GM04503 (cell line): ENCODE measurements around the gene DAG1.

Experiments
- DNase-seq: peaks from one replicate; pipeline ENCODE4 v3.0.0-alpha.2; 2012; ENCODE audit warnings: low read depth

The DAG1 gene

DNA sequence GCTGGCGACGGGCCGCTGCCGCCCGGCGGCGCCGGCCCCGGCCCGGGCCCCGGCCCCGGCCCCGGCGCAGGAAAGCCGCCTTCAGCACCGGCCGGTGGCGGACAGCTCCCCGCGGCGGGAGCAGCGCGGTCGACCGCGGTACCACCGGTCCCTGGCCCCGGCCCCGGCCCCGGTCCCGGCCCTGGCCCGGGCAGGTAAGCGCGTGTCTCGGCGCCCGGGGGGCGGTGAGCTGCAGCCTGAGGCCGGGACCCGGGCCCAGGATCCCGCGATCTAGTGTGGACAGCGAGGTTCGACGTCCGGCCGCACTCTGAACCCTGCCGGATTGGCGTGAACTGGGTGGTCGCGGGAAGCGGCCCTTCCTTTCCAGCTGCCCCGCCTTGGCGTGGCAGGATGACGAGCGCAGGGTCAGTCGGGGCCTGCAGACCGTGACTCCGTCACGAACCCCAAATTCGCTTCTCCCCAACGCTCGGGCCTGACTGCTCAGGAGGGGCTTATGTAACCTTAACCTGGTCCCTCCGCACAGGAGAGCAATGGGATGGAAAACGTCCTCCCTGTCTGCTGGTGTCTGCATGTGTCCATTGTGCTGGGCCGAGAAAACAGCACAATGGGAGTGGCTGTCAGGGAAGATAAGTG, 84.7 kb downstream of the DAG1 start:
- no peak for DNase-seq

DNA sequence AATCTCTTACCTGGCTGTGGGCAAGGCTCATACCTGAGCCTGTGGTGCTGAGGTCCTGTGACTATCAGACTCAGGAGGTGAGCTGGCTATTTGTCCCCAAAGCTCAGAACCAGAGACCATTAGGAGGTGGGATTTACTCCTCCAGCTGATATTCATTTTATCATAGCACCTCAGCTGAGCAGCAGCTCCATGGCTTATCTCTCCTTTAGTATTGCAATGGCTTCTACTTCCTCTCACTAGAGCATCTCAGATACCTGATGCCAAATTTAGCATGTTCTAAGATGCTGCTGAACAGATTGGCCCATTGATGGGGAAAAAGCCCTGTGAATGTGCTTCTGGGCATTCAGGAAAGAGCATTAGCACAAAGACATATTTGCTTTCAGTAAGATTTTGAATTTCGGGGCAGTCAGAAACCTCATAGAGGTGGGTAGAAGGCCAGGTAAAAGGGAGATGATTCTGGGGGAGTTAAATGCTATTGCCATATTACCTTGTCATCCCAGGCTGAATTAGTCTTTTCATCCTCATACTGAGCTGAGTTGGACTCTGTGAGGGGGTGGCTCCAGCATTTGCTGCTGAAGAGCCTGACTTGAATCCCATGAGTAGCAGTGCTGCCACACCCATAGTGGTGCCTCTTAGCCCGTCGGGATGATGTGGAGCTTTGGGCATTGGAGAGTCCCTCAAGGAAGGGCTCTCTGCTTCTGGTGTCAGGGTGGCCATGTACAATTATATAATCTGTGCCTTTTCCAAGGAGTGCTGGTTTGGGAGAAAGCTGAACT, 86.6 kb downstream of the DAG1 start:
- DNase-seq, result no peak

DNA sequence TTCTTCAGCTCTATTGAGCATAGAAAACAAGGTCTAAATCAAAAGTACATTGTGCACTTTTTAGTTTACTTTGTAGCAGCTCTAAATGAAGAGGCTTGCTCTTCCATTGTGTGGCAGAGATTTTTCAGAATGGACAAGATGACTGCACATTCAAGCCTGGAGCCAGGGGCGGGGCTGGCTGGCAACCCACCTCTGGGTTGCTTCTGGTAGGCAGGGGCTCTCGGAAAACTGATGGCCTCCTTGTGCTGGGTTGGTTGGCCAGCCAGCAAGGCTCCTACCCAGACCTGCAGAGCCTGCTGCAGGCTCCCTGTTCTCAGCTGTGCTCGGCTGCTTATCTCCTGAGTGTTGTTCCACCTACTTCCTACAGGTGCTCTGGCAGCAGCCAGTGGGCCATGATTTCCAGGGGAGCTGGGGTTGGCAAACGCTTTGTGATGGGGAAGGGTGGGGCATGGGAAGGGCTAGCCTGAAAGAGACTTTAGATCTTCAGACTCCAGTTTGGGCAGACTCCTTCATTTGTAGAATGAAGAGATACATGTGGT, 93.0 kb downstream of the DAG1 start:
- DNase-seq, result no peak

DNA sequence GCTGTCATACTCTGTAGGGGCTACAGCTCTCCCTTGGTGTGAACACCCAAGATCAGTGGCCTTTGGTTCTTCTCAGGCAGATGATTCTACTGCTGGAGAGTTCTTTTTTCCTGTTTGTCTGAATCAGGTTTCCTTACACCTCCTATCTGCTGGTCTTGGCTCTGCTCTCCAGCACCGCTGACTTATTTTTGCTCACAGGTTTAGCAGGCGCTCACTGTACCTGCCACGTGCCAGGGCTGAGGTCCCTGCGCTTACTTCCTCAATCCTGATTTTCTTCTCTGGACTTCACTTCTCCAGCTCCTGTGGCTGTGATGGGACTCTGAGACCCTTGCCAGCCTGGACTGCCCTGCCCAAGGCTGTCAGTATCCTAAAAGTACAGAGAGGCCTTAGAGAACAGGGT, 93.7 kb downstream of the DAG1 start:
- no peak for DNase-seq

DNA sequence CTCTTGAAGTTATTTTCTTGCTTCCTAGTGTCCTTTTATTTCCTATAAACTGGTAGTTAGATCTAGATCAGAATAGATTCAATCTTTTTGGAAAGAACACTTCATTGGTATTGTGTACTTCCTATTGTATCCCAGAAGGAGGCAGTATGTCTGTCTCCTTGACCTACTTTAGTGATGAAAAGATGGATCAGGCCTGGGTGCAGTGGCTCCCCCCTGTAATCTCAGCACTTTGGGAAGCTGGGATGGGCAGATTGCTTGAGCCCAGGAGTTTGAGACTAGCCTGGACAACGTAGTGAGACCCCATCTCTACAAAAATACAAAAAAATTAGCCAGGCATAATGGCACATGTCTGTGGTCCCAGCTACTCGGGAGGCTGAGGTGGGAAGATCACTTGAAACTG, 96.2 kb downstream of the DAG1 start:
- no peak for DNase-seq

DNA sequence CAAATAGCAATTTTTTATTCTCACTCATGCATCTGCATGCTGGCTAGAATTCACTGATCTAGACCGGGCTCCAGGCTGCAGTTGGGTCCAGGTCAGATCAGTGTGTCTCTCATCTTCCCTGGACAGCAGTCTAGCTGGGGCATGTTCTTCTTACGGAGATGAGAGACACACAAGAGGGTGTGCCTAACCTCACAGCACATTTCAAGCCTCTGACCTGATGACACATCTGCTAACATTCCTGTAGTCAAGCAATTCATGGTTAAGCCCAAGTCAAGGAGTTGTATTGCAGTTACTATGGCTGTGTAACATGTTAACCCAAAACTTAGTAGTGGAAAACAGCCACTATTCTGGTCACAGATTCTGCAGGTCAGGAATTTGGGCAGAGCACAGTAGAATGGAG, 97.3 kb downstream of the DAG1 start:
- no peak for DNase-seq

DNA sequence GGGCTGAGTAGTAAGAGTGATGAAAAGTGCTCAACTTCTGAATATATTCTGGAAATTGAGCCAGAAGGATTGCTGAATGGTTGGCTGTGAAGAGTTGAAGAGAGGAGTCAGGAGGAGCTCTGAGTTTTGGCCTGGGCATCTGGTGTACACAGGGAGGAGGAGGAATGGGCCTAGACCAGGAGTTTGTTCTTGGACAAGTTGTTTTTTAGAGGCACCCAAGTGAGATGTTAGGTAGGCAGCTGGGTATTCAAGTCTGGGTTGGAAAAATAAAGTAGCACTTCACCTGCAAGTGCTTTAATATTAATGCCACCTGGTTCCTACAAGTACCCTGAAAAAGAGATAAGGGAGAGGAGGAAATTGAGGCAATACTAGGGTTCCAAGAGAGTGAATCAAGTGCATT, 98.9 kb downstream of the DAG1 start:
- no peak for DNase-seq

DNA sequence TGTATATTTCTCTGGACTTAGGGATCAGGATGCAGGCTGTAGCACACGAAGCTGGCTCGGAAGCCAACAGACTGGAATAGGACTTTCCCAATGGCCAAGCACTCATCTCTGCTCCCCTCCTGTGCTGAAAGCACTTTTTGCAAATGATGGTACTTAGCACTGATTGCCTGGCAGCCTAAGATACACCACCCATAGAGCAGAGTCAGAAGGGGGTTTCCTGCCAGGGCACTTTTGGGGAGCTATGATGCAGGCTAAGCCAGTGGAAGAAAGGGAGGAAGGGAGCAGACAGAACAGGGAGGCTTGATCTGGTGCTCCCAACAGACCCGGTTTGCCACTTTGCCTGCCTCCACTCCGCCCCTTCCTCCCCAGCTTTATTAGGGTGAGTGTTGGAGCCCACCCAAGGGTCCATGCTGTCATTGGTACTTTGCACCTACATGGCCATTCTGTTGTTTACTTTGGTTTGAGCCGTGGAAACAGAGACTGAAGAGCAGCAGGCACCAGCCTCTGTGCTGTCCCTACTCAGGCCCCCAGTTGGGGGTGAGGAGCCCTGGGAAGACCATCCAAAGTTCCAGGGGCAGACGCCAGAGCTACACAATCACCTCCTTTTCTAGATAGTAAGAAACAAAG, 100.1 kb downstream of the DAG1 start:
- DNase-seq, result no peak

DNA sequence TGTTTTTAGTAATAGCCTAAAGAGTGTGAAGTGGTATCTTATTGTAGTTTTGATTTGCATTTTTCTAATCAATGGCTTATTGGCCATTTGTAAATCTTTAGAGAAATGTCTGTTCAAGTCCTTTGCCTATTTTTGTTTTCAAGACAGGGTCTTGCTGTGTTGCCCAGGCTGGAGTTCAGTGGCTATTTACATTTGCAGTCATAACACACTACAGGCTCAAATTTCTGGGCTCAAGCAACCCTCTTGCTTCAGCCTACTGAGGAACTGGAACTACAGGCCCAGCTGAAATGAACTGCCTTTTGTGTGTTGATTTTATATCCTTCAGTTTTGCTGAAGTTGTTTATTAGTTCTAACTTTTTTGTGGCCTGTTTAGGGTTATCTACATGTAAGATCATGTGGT, 112.1 kb downstream of the DAG1 start:
- DNase-seq, result no peak
